GM19455 (cell line): ENCODE results near the gene CFAP300.

Experiments used
- ATAC-seq: cut with Tn5 transposase; IDR thresholded peaks from one replicate; pipeline ENCODE4 v1.9.1; 2021; ENCODE audit not compliant: unreplicated experiment

Gene CFAP300

GRCh38 chr11:102047305-102047924, at the start of gene CFAP300:
TSS of gene CFAP300 (plus strand) at chr11:102047437. CDS start at chr11:102047471, 34 bp downstream.
- ATAC-seq: no peak

GRCh38 chr11:102001657-102002338, 45.4 kb upstream of the CFAP300 start:
- no peak for ATAC-seq

- no peak for ATAC-seq
Measured at GRCh38 chr11:102004220-102004619, 43.0 kb upstream of the CFAP300 start.

GRCh38 chr11:102005306-102005705, 41.9 kb upstream of the CFAP300 start:
- no peak for ATAC-seq

GRCh38 chr11:102006835-102007566, 40.2 kb upstream of the CFAP300 start:
- no peak for ATAC-seq

- ATAC-seq: peak; percentile 80
Measured at GRCh38 chr11:102007567-102008437, 39.4 kb upstream of the CFAP300 start.

GRCh38 chr11:102010776-102011494, 36.3 kb upstream of the CFAP300 start:
- no peak for ATAC-seq

GRCh38 chr11:102012946-102013345, 34.3 kb upstream of the CFAP300 start:
- ATAC-seq: no peak

GRCh38 chr11:102014756-102015155, 32.5 kb upstream of the CFAP300 start:
- no peak for ATAC-seq

GRCh38 chr11:102017026-102017425, 30.2 kb upstream of the CFAP300 start:
- no peak for ATAC-seq

- no peak for ATAC-seq
Measured at GRCh38 chr11:102026217-102026616, 21.0 kb upstream of the CFAP300 start.

- no peak for ATAC-seq
Measured at GRCh38 chr11:102026959-102027358, 20.3 kb upstream of the CFAP300 start.

- no peak for ATAC-seq
Measured at GRCh38 chr11:102036757-102037156, 10.5 kb upstream of the CFAP300 start.

- ATAC-seq: no peak
Measured at GRCh38 chr11:102046841-102047240, 396 bp upstream of the CFAP300 start.

GRCh38 chr11:102050927-102051575, 3.8 kb downstream of the CFAP300 start:
- no peak for ATAC-seq

GRCh38 chr11:102061276-102061675, 14.0 kb downstream of the CFAP300 start:
- no peak for ATAC-seq

GRCh38 chr11:102062106-102062505, 14.9 kb downstream of the CFAP300 start:
- ATAC-seq: no peak

- no peak for ATAC-seq
Measured at GRCh38 chr11:102064316-102064715, 17.1 kb downstream of the CFAP300 start.

GRCh38 chr11:102070766-102071165, 23.5 kb downstream of the CFAP300 start:
- no peak for ATAC-seq
